HUES6 (cell line): ENCODE data around the gene ANKRD9.
"Not testable (repeated sequence)": the region's sequence is repeated elsewhere in the genome, so short reads cannot be mapped to it uniquely, and the experiment has no call there.

ENCODE experiments used
- H3K27ac ChIP-seq: 2 replicates; pipeline ENCODE4 v1.7.0; 2013; ENCODE audit warnings: low read depth, mild to moderate bottlenecking, low read length, inconsistent platforms
- H3K27me3 ChIP-seq: 2 replicates; pipeline ENCODE4 v1.6.1; 2013; ENCODE audit warnings: low read length; ENCODE audit not compliant: control insufficient read depth, insufficient read depth
- H3K36me3 ChIP-seq: 2 replicates; pipeline ENCODE4 v1.6.1; 2013; ENCODE audit warnings: low read length; ENCODE audit not compliant: control insufficient read depth, insufficient read depth
- H3K4me1 ChIP-seq: 2 replicates; pipeline ENCODE4 v1.6.1; 2013; ENCODE audit warnings: low read length; ENCODE audit not compliant: control insufficient read depth, insufficient read depth
- H3K4me3 ChIP-seq: 2 replicates; pipeline ENCODE4 v1.5.1; 2013; ENCODE audit warnings: low read depth, low read length
- H3K9ac ChIP-seq: one replicate; pipeline ENCODE4 v1.6.1; 2013; ENCODE audit warnings: mild to moderate bottlenecking, low read length
- H3K9me3 ChIP-seq: 2 replicates; pipeline ENCODE4 v1.6.1; 2013; ENCODE audit warnings: low read depth, low read length; ENCODE audit not compliant: control insufficient read depth, insufficient read depth

The ANKRD9 gene

GRCh38 chr14:102509746-102510615 lies at the start of gene ANKRD9:
ANKRD9 (minus strand) TSS chr14:102509776; CDS start chr14:102507889, 1,887 bp downstream.
- H3K9ac ChIP-seq, result peak within 1 kb of the TSS; percentile 77

GRCh38 chr14:102558556-102558955 lies 49.0 kb upstream of the ANKRD9 start:
- no peak overlapping the region for H3K9ac ChIP-seq
- no peak overlapping the region for H3K27ac ChIP-seq
- peaks cover 4% of the 10 kb centered on the region for H3K9me3 ChIP-seq
- no peak overlapping the region for H3K4me3 ChIP-seq
- H3K36me3 ChIP-seq, result no peaks in the 10 kb centered on the region
- peaks cover 5% of the 10 kb centered on the region; the same call in 1 of the 2 replicates for H3K4me1 ChIP-seq
- no peaks in the 10 kb centered on the region for H3K27me3 ChIP-seq

More at GRCh38 chr14:102509746-102510615, at the start of gene ANKRD9:
- no peak within 1 kb of the TSS for H3K27ac ChIP-seq
- peak within 1 kb of the TSS; percentile 90 for H3K4me3 ChIP-seq
- no peaks in the 10 kb centered on the region for H3K9me3 ChIP-seq
- peaks cover 21% of the 10 kb centered on the region for H3K4me1 ChIP-seq
- H3K27me3 ChIP-seq, result no peaks in the 10 kb centered on the region
- H3K36me3 ChIP-seq, result peaks cover 14% of the 10 kb centered on the region

- Histone ChIP-seq H3K4me1 (peaks cover 8% of the 10 kb centered on the region; the same call in 1 of the 2 replicates), H3K9ac (no peak overlapping the region), H3K27ac (no peak overlapping the region), H3K27me3 (no peaks in the 10 kb centered on the region), H3K9me3 (no peaks in the 10 kb centered on the region), H3K4me3 (no peak overlapping the region), H3K36me3 (no peaks in the 10 kb centered on the region)
These were observed 48.1 kb upstream of the ANKRD9 start for GRCh38 chr14:102557434-102558226.

- Histone ChIP-seq H3K9me3 (no peaks in the 10 kb centered on the region), H3K9ac (no peak overlapping the region), H3K4me1 (peaks cover 14% of the 10 kb centered on the region; the same call in 1 of the 2 replicates), H3K27ac (no peak overlapping the region), H3K36me3 (no peaks in the 10 kb centered on the region), H3K4me3 (0 out of 2 replicates have a peak overlapping the region, but pooled peaks have one; percentile 77), H3K27me3 (no peaks in the 10 kb centered on the region)
These were observed 46.6 kb upstream of the ANKRD9 start for GRCh38 chr14:102556098-102556677.

- peak overlapping the region; percentile 77 for H3K4me3 ChIP-seq
- no peaks in the 10 kb centered on the region for H3K9me3 ChIP-seq
- H3K4me1 ChIP-seq, result peaks cover 12% of the 10 kb centered on the region; the same call in 1 of the 2 replicates
- no peaks in the 10 kb centered on the region for H3K36me3 ChIP-seq
- peak overlapping the region; percentile 74; the same call in 1 of the 2 replicates for H3K27ac ChIP-seq
- peak overlapping the region; percentile 82 for H3K9ac ChIP-seq
- no peaks in the 10 kb centered on the region for H3K27me3 ChIP-seq
These were observed 45.5 kb upstream of the ANKRD9 start for GRCh38 chr14:102554821-102555819.

GRCh38 chr14:102551995-102552705 lies 42.6 kb upstream of the ANKRD9 start:
- Histone ChIP-seq H3K27me3 (no peaks in the 10 kb centered on the region), H3K9me3 (no peaks in the 10 kb centered on the region), H3K27ac (no peak overlapping the region), H3K4me1 (peaks cover 9% of the 10 kb centered on the region; the same call in 1 of the 2 replicates), H3K36me3 (no peaks in the 10 kb centered on the region), H3K4me3 (no peak overlapping the region), H3K9ac (no peak overlapping the region)

GRCh38 chr14:102550927-102551401 lies 41.4 kb upstream of the ANKRD9 start:
- not testable (repeated sequence) for H3K9ac ChIP-seq, H3K27ac ChIP-seq, H3K4me3 ChIP-seq, H3K36me3 ChIP-seq, H3K27me3 ChIP-seq, H3K9me3 ChIP-seq
- H3K4me1 ChIP-seq, result peaks cover 12% of the 10 kb centered on the region

GRCh38 chr14:102548616-102549240 lies 39.2 kb upstream of the ANKRD9 start:
- peaks cover 27% of the 10 kb centered on the region for H3K4me1 ChIP-seq
- H3K27me3 ChIP-seq, result no peaks in the 10 kb centered on the region
- H3K9me3 ChIP-seq, result no peaks in the 10 kb centered on the region
- H3K9ac ChIP-seq, result no peak overlapping the region
- no peaks in the 10 kb centered on the region for H3K36me3 ChIP-seq
- no peak overlapping the region for H3K4me3 ChIP-seq
- no peak overlapping the region for H3K27ac ChIP-seq

GRCh38 chr14:102545461-102546265 lies 36.1 kb upstream of the ANKRD9 start:
- H3K27me3 ChIP-seq, result no peaks in the 10 kb centered on the region
- H3K4me3 ChIP-seq, result peak overlapping the region; percentile 49
- no peaks in the 10 kb centered on the region for H3K36me3 ChIP-seq
- H3K9ac ChIP-seq, result peak overlapping the region; percentile 68
- H3K27ac ChIP-seq, result peak overlapping the region; percentile 26; the same call in 1 of the 2 replicates
- peaks cover 26% of the 10 kb centered on the region for H3K4me1 ChIP-seq
- H3K9me3 ChIP-seq, result no peaks in the 10 kb centered on the region
